ENCODE data around the gene GATA1.

GATA1 gene

GRCh38 chrX:48786341-48786800 lies at the start of gene GATA1:
GATA1 (plus strand) TSS chrX:48786590; CDS start chrX:48791110, 4,520 bp downstream.
- no peak for DNase-seq

GRCh38 chrX:48736878-48737212 lies 49.5 kb upstream of the GATA1 start:
- DNase-seq: no peak

GRCh38 chrX:48737213-48737938 lies 49.0 kb upstream of the GATA1 start:
- peak; percentile 86 to 92 for DNase-seq

- DNase-seq: no peak
These were observed 48.5 kb upstream of the GATA1 start for GRCh38 chrX:48737940-48738339.

- DNase-seq: no peak
These were observed 44.6 kb upstream of the GATA1 start for GRCh38 chrX:48741834-48742233.

- DNase-seq: no peak
These were observed 41.2 kb upstream of the GATA1 start for GRCh38 chrX:48745222-48745621.

GRCh38 chrX:48747415-48748016 lies 38.9 kb upstream of the GATA1 start:
- no peak for DNase-seq

- no peak for DNase-seq
These were observed 37.2 kb upstream of the GATA1 start for GRCh38 chrX:48749182-48749581.

GRCh38 chrX:48751343-48751742 lies 35.0 kb upstream of the GATA1 start:
- no peak for DNase-seq

GRCh38 chrX:48752498-48752897 lies 33.9 kb upstream of the GATA1 start:
- no peak for DNase-seq

- no peak for DNase-seq
These were observed 32.6 kb upstream of the GATA1 start for GRCh38 chrX:48753708-48754228.

- DNase-seq: no peak
These were observed 32.2 kb upstream of the GATA1 start for GRCh38 chrX:48754238-48754637.

- DNase-seq: no peak
These were observed 24.5 kb upstream of the GATA1 start, which contains the start of gene GLOD5 for GRCh38 chrX:48761674-48762471. GLOD5 (plus strand) TSS chrX:48761747; CDS start chrX:48761791, 44 bp downstream.

- no peak for DNase-seq
These were observed 17.2 kb upstream of the GATA1 start for GRCh38 chrX:48769230-48769629.

GRCh38 chrX:48770296-48770695 lies 16.1 kb upstream of the GATA1 start:
- DNase-seq: no peak

- DNase-seq: no peak
These were observed 13.8 kb upstream of the GATA1 start for GRCh38 chrX:48772602-48773001.

GRCh38 chrX:48776818-48777439 lies 9.5 kb upstream of the GATA1 start:
- DNase-seq: no peak

- DNase-seq: no peak
These were observed 7.0 kb upstream of the GATA1 start for GRCh38 chrX:48779399-48779798.

GRCh38 chrX:48781705-48782104 lies 4.7 kb upstream of the GATA1 start:
- DNase-seq: no peak

GRCh38 chrX:48782216-48782615 lies 4.2 kb upstream of the GATA1 start:
- DNase-seq: no peak

GRCh38 chrX:48782795-48783194 lies 3.6 kb upstream of the GATA1 start:
- no peak for DNase-seq

GRCh38 chrX:48784726-48785125 lies 1.7 kb upstream of the GATA1 start:
- no peak for DNase-seq

GRCh38 chrX:48785186-48785539 lies 1.2 kb upstream of the GATA1 start:
- DNase-seq: no peak

Data from hippocampal formation (tissue), 2 donors.